HG02852 (cell line): ENCODE measurements around the gene SCYGR3.

Experiments used
- ATAC-seq: cut with Tn5 transposase; IDR thresholded peaks from one replicate; pipeline ENCODE4 v1.9.1; 2021; ENCODE audit warnings: mild to moderate bottlenecking, moderate library complexity; ENCODE audit not compliant: unreplicated experiment

SCYGR3 gene

DNA sequence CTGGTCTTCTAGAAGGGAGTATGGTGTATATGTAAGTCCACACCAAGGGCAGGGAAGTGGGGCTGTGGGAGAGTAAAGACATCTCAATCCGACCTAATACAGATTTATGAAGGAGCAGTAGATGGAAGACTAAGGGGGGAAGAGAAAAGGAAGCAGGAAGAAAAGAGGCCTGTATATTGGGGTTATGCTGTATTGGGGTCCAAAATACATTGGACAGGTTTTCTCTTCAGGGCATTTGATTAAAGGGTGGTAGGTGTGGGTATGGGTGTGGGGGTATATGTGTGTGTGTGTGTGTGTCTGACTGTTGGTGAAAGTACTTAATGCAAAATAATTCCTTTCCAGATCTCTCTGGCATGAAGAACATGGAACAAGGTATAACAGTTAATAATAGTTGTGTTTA lies 49.6 kb downstream of the SCYGR3 start:
- ATAC-seq: no peak
